Gastroesophageal sphincter (tissue), 3 donors: ENCODE measurements around the gene TEKT5.

Experiments
- EP300 ChIP-seq: sonication (generic); formaldehyde crosslinking; IDR thresholded peaks from one replicate; pipeline ENCODE4 v1.6.1; 2017; ENCODE audit warnings: antibody characterized with exemption, mild to moderate bottlenecking
- POLR2A ChIP-seq, 2 donors: fragments of 450-650 bp; IDR thresholded peaks; one replicate each; pipeline ENCODE4 v1.6.1; 2017; ENCODE audit warnings: antibody characterized with exemption in 2 of 2, mild to moderate bottlenecking in 2 of 2, moderate library complexity in 1 of 2
- POLR2AphosphoS5 ChIP-seq: sonication (generic); formaldehyde crosslinking; IDR thresholded peaks from one replicate; pipeline ENCODE4 v1.6.1; 2017; ENCODE audit warnings: antibody characterized with exemption
- TF ChIP-seq, protein P1 (sequence below), 4 experiments: fragments of 200-600 bp in 2 of 4; fragments of 450-650 bp in 2 of 4; sonication (generic) in 1 of 4; IDR thresholded peaks; one replicate each; pipeline ENCODE4 v1.5.1; 2017 to 2019; ENCODE audit warnings: antibody characterized with exemption in 4 of 4, mild to moderate bottlenecking in 2 of 4, moderate library complexity in 2 of 4

DNA sequence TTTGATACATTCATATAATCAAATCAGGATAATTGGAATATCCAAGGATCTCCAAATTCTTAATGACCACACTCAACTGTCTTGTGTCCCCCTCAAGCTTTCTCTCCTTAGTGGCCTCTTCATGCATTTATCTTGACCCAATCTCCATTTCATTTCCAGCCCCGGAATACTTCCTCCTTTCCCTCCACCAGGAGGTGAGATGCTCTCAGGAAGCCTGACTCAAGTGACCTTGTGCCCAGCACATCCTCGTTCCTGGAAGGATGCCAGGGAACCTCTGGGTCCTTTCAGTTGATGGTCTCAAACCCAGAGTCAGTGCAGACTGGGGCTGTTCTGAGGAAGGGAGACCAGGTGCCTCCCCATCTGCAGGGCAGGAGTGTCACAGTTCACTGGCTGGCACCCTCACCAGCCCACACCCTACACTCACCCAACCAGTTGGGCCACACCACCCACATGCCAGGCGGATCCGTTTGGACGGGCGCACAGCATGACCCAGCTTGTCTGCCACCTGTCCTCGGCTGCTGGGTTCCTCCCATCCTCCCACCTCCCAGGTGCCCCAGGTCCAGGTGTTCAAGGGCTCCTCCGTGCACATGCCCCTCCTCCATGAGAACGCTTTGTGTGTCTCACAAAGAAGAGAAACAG, 100.3 kb downstream of the TEKT5 start:
- TF ChIP-seq, protein P1, sequence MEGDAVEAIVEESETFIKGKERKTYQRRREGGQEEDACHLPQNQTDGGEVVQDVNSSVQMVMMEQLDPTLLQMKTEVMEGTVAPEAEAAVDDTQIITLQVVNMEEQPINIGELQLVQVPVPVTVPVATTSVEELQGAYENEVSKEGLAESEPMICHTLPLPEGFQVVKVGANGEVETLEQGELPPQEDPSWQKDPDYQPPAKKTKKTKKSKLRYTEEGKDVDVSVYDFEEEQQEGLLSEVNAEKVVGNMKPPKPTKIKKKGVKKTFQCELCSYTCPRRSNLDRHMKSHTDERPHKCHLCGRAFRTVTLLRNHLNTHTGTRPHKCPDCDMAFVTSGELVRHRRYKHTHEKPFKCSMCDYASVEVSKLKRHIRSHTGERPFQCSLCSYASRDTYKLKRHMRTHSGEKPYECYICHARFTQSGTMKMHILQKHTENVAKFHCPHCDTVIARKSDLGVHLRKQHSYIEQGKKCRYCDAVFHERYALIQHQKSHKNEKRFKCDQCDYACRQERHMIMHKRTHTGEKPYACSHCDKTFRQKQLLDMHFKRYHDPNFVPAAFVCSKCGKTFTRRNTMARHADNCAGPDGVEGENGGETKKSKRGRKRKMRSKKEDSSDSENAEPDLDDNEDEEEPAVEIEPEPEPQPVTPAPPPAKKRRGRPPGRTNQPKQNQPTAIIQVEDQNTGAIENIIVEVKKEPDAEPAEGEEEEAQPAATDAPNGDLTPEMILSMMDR (IDR thresholded peaks at IDR 0.05) = no peak
- TF ChIP-seq POLR2AphosphoS5 = no peak
- no peak for TF ChIP-seq POLR2A (IDR thresholded peaks at IDR 0.05)
- TF ChIP-seq EP300 = no peak
